Right renal pelvis (tissue), 4 donors: ENCODE measurements around the gene KCNIP3. TPM values are rescaled to one million over a fixed set of nuclear protein-coding genes. Genes with fewer than 3 reads are reported as not detected.

ENCODE experiments used
- DNase-seq, 4 donors: peaks; one replicate each; pipeline ENCODE4 v3.0.0-alpha.2; 2013; ENCODE audit warnings: low read depth in 4 of 4, low spot score in 3 of 4, missing footprints in 1 of 4
- polyA plus RNA-seq, 4 donors: library from polyadenylated mRNA; unstranded; fragments of 120-200 nt; gene quantifications; one replicate each; pipeline ENCODE4 v1.2.1, GENCODE V29; 2013; ENCODE audit not compliant: insufficient read length in 4 of 4

Gene KCNIP3
- polyA plus RNA-seq, 4 donors, result 14.6 to 16.8 (median 15.3) TPM

- peak in 3 of 4 donors; percentile 43 to 65 (median 61) for DNase-seq
Observed at GRCh38 chr2:95274291-95275150, 22.6 kb upstream of the KCNIP3 start, which contains the start of gene PROM2. Gene PROM2, plus strand, starts transcription at chr2:95274449. Its CDS starts 137 bp downstream, at chr2:95274586.

GRCh38 chr2:95275151-95275515 is 22.0 kb upstream of the KCNIP3 start:
- no peak for DNase-seq

DNA sequence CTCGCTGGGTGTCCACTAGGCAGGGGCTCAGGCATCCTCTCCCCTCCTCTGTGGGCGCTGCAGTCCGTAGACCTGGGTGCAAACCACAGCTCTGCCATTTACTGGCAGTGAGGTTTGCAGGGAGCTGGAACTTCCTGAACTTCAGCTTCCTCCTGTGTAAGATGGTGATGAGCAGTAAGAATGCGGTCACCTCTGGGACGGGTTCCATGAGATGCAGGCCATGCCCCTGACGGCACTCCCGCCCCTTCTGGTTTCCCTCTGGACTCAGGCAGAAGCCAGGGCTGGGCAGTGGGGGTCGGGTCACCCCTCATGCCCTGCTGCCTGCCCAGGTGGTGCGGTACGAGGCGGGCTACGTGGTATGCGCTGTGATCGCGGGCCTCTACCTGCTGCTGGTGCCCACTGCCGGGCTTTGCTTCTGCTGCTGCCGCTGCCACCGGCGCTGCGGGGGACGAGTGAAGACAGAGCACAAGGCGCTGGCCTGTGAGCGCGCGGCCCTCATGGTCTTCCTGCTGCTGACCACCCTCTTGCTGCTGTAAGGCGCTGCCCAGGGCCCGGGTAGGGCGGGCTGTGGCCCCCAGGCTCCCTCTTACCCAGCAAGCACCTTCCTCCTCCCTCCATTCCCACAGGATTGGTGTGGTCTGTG is 21.4 kb upstream of the KCNIP3 start:
- DNase-seq, result no peak

GRCh38 chr2:95276244-95276887 is 20.8 kb upstream of the KCNIP3 start:
- DNase-seq, result no peak

DNA sequence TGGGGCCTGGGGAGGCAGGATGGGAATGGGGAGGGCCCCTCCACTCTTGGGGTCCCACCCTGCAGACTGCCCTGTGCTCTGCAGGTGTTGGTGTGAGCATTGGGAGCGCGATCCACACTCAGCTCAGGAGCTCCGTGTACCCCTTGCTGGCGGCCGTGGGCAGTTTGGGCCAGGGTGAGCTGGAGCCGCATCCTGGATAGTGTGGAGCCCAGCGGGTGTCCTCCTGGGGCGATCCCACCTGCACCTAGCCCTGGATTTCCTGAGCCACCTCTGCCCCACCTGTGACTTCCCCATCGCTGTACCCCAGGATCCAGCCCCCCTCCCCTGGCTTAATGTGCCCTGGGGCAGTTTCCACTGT is 20.3 kb upstream of the KCNIP3 start:
- no peak for DNase-seq

DNA sequence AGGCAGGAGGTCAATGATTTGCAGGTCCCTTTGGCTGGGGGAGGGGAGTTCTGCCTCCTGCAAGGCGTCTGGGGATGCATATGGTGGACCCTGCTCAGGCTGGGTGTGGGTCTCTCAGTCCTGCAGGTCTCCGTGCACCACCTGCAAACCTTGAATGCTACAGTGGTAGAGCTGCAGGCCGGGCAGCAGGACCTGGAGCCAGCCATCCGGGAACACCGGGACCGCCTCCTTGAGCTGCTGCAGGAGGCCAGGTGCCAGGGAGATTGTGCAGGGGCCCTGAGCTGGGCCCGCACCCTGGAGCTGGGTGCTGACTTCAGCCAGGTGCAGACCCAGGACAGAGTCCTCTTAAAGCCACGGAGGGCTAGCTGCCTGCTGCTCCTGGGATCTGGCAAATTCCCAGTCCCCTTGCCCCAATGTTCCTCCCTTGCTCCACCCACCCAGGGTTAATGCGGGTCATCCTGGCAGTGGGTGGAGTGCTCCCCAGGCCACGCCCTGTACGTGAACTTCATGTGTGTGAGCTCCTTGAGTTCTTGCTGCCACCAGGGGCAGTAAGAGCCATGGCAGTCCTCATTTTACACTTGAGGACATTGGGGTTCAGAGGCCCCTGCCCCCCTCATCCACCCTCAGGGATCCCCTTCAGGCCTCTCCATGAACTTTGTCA is 19.8 kb upstream of the KCNIP3 start:
- no peak for DNase-seq

DNA sequence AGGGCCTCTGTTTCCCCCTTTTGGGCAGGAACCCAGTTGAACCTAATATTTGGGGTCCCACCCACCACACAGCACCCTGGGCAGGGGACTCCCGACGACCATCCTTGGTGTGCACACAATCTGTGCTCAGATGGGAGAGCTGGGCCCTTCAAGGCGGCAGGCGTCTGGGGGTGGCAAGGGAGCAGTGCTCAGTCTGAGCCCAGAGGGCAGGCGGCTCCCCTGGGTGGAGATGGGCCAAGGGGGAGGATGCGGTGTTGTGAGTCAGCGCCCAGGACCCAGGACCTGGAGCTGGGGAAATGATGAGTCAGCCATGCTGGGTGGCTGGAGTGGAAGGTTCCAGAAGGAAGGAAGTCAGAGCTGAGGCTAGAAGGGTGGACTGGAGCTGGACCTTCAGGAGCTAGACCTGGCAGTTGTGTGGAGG is 19.1 kb upstream of the KCNIP3 start:
- no peak for DNase-seq

- DNase-seq, result no peak
Observed at GRCh38 chr2:95278637-95279225, 18.4 kb upstream of the KCNIP3 start.

DNA sequence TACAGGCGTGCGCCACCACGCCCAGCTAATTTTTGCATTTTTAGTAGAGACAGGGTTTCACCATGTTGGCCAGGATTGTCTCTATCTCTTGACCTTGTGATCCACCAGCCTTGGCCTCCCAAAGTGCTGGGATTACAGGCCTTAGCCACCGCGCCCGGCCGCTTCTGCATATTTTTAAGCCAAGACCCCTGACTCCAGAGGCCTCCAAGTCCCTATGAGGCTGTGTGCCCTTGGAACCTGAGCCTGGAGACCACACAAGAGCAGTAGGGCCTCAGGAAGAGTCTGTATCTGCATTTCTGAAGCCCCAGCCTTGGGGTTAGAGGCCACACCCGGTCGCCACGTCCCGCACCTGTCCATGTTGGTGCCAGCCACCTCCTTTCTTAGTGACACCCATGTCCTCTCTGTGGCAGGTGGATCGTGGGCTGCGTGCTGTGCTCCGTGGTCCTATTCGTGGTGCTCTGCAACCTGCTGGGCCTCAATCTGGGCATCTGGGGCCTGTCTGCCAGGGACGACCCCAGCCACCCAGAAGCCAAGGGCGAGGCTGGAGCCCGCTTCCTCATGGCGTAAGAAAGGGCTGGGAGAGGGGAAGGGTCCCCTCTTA is 17.6 kb upstream of the KCNIP3 start:
- no peak for DNase-seq

GRCh38 chr2:95281071-95281470 is 16.1 kb upstream of the KCNIP3 start:
- no peak for DNase-seq

GRCh38 chr2:95281786-95282185 is 15.4 kb upstream of the KCNIP3 start:
- no peak for DNase-seq

- DNase-seq, result no peak
Observed at GRCh38 chr2:95282458-95282857, 14.7 kb upstream of the KCNIP3 start.

GRCh38 chr2:95283562-95283961 is 13.6 kb upstream of the KCNIP3 start:
- no peak for DNase-seq

DNA sequence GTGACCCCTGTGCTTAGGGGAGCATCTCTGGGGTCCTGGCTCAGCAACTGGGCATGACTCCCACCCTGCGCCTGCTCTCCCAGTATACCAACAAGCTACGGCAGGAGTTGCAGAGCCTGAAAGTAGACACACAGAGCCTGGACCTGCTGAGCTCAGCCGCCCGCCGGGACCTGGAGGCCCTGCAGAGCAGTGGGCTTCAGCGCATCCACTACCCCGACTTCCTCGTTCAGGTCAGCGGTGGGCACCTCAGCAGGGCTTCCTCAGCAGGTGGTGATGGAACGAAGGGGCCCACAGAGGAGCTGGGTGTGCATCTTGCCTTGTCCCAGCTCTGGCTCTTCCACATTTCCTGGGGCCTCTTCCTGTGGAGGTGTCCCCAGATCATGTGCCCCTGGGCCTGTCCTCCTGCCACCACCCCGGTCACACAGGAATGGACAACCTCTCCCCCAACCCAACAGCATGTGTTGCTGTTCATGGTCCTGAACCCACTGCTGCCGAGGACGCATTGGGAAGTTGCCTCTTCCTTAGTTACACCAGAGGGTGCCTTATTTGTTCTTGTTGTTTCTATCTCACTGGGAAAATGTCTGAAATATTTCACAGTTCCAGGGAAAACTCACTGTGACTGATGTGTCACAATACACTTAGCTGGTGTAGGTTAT is 12.1 kb upstream of the KCNIP3 start:
- no peak for DNase-seq

DNA sequence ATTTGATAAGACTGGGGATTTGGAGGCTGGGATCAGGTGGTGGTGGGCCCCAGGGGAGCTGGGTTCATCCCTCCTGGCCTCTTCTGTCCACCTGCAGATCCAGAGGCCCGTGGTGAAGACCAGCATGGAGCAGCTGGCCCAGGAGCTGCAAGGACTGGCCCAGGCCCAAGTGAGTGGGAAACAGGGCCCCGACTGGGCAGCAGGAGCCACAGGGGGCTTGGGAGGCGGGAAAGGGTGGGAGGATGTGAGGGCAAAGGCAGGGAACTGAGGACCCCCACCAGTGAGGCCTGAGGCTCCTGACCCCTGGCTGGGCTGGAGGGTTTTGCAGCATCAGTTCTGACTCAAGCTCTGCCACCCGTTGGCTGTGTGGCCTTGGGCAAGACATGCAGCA is 11.6 kb upstream of the KCNIP3 start:
- DNase-seq, result no peak

DNA sequence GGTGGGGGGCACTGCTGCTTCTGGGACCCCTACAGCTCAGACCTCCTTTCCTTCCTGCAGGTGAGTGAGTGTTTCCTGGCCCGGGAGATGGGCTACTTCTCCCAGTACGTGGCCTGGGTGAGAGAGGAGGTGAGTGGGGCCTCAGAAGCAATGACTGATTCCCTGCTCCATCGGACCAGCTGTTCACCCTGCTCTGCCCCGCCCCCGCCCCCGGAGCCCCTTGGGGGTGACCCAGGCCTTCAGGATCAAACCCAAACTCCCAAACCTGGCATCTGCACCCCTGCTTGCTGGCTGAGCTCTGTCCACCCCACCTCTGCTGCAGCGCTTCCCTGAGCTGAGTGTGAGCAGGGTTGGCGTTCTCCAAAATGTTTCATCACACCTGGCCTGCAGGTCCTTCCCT is 9.8 kb upstream of the KCNIP3 start:
- no peak for DNase-seq

GRCh38 chr2:95287806-95288205 is 9.3 kb upstream of the KCNIP3 start:
- no peak for DNase-seq

DNA sequence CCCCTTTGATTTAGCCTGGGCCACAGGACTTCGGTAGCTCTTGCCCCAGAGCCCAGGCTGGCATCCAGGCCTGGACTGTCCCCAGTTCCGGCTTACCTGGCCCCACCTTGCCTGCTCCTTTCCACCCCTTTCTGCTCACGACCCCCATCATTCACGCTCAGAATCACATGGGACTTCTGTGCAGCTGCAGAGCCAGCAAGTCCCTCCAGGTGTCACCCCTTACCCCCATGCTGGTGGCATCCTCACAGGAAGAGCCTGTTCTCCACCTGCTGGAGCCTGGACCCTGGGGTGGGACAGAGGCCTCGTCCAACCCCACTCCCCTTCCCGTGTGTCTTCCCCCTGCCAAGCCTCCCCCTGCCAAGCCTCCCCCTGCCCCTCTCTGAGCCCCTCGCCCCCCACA is 7.9 kb upstream of the KCNIP3 start:
- DNase-seq, result no peak

DNA sequence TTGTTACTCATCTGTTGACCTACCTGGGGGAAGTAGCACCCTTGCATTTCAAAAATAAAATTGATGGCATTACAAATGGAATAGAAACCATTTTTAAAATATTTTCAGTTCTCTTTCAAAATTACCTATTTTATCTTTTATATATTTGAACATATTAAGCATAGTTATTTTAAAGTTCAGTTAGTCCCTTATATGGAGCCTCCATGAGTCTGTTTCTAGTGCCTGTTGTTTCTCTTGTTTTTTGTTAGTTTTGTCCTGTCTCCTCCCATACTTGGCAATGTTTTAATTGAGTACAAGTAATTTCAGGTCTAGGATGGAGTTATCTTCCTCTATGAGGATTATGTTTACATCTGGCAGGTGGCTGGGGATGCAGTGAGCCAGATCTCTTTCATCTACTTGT is 5.9 kb upstream of the KCNIP3 start:
- no peak for DNase-seq
